ENCODE measurements around the gene ITGA1. TPM values are rescaled to one million over a fixed set of nuclear protein-coding genes. Genes with fewer than 3 reads are reported as not detected.

Gene ITGA1
- polyA plus RNA-seq, 3 donors: 0.33 to 0.89 (median 0.79) TPM

DNA sequence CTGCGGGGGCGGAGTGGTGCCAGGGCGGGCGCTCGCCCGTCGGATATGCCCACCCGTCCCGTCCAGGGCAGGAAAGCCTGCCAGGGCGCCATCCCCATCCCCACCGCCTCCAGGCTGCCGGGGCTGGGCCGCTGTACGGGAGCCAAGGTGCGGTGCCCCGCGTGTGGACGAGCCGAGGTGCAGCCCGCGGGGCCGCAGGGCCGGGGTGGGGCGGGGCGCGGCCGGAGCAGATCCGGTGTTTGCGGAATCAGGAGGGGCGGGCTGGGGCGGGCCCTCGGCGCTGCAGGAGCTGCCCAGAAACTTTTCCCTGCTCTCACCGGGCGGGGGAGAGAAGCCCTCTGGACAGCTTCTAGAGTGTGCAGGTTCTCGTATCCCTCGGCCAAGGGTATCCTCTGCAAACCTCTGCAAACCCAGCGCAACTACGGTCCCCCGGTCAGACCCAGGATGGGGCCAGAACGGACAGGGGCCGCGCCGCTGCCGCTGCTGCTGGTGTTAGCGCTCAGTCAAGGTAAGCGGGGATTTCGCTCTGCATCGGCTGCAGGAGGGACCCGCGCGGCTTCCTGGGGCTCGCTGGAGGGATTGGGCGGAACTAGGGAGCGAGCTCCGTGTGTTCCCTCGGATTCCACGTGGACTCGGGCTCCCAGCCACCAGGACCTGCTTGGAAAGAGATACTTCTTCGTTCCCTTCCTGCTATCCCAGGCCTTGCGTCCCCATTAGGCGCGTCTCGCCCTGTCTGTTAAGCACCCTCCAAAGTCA lies 201.5 kb downstream of the ITGA1 start, which contains the start of gene ITGA2:
ITGA2 (plus strand) TSS at position 328 of the 756 bp plus-strand sequence; CDS start at position 445, 117 bp downstream.
- H3K4me2 ChIP-seq (replicated peaks; ENCODE audit: extremely low read depth, low read length, poor library complexity, severe bottlenecking): peak within 1 kb of the TSS; percentile 91
- H3K4me1 ChIP-seq (ENCODE audit: control insufficient read depth in 1 of 2, insufficient read depth in 2 of 2, low read length in 2 of 2): peaks cover 16 to 19% of the 10 kb centered on the region in 2 donors
- no peaks in the 10 kb centered on the region for H3K36me3 ChIP-seq (replicated peaks in 1 of 2; ENCODE audit: control insufficient read depth in 1 of 2, insufficient read depth in 2 of 2, low read length in 2 of 2)
- H4K20me1 ChIP-seq (ENCODE audit: insufficient read depth, low read length): no peaks in the 10 kb centered on the region
- H3K9ac ChIP-seq (ENCODE audit: insufficient read depth, low read length, poor library complexity, severe bottlenecking): peak within 1 kb of the TSS; percentile 35
- no peaks in the 10 kb centered on the region for H3K9me3 ChIP-seq (replicated peaks in 1 of 2; ENCODE audit: control insufficient read depth in 1 of 2, insufficient read depth in 1 of 2, low read length in 2 of 2)
- TF ChIP-seq CTCF (IDR thresholded peaks at IDR 0.05): no peak
- Mint-ChIP-seq H3K27ac (peak within 1 kb of the TSS in 1 of 7 donors; percentile 70), H3K9me3 (peaks cover 0 to 2% (median 0%) of the 10 kb centered on the region in 7 donors), H3K27me3 (ENCODE audit: low read depth in 3 of 3) (peaks cover 37 to 47% (median 42%) of the 10 kb centered on the region in 3 donors), H3K4me3 (peak within 1 kb of the TSS; percentile 78 to 89), H3K36me3 (peaks cover 0 to 4% of the 10 kb centered on the region in 2 donors), H3K4me1 (peaks cover 16% of the 10 kb centered on the region)
- under 1% methylated on average over 59 of the region's 64 CpGs for WGBS (ENCODE audit: insufficient coverage)
- peaks cover 36 to 39% of the 10 kb centered on the region in 2 donors for H3K27me3 ChIP-seq (ENCODE audit: control insufficient read depth in 2 of 2, insufficient read depth in 2 of 2, low read length in 2 of 2)
- H2AFZ ChIP-seq (ENCODE audit: insufficient read depth, low read depth, low read length, poor library complexity, severe bottlenecking): peak within 1 kb of the TSS; percentile 71
- intact Hi-C loops (cut with micrococcal nuclease): no loop called here
- no peaks in the 10 kb centered on the region for H3K79me2 ChIP-seq (ENCODE audit: insufficient read depth, low read length)
- H3K4me3 ChIP-seq (replicated peaks in 1 of 3; ENCODE audit: low read depth in 2 of 3, low read length in 3 of 3): peak within 1 kb of the TSS; percentile 40 to 81 (median 57)
- H3K27ac ChIP-seq (ENCODE audit: low read depth in 1 of 2, low read length in 2 of 2): no peak within 1 kb of the TSS
- no peak for DNase-seq

DNA sequence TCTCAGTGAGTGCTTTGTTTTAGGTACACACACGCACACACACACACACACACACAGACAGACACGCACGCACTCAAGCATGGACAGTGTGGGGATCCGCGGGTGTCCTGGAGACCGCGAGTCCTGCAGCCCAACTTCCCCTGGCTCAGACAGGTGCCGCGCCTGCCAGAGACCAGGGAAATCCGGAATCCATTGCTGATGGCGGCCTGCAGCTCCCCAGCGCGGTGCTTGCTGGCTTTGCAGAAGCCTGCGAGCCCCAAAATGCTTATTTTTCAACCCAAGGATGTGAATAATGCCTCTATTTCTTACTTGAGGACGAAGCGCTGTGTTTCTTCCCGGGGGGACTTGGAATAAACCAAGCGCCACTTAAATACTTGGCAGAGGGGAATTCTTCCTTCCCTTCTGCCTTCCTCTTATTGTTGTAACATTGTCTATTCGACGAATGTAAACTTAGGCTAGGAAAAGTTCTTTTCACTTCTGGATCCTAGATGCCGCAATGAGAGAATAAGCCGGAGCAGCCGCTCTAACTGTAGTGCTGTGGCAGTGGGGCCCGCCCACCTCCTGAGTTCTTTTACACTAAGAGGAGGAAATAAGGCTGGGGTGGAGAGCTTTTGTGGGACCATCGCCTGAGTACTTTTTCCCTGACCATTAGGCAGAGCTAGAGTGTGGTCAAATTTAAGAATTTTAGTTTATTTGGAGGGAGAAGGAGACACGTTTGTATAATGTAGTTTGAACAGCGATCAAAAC lies 202.2 kb downstream of the ITGA1 start:
- H3K4me1 Mint-ChIP-seq: peaks cover 16% of the 10 kb centered on the region
- H3K27ac ChIP-seq (ENCODE audit: low read depth in 1 of 2, low read length in 2 of 2): no peak overlapping the region
- H3K27me3 ChIP-seq (ENCODE audit: control insufficient read depth in 2 of 2, insufficient read depth in 2 of 2, low read length in 2 of 2): peaks cover 36 to 39% of the 10 kb centered on the region in 2 donors
- peaks cover 16 to 19% of the 10 kb centered on the region in 2 donors for H3K4me1 ChIP-seq (ENCODE audit: control insufficient read depth in 1 of 2, insufficient read depth in 2 of 2, low read length in 2 of 2)
- peaks cover 0 to 4% of the 10 kb centered on the region in 2 donors for H3K36me3 Mint-ChIP-seq
- peak overlapping the region; percentile 78 to 89 for H3K4me3 Mint-ChIP-seq
- peak overlapping the region in 1 of 7 donors; percentile 70 for H3K27ac Mint-ChIP-seq
- H3K9me3 ChIP-seq (replicated peaks in 1 of 2; ENCODE audit: control insufficient read depth in 1 of 2, insufficient read depth in 1 of 2, low read length in 2 of 2): no peaks in the 10 kb centered on the region
- peak overlapping the region; percentile 35 for H3K9ac ChIP-seq (ENCODE audit: insufficient read depth, low read length, poor library complexity, severe bottlenecking)
- no peak for TF ChIP-seq CTCF (IDR thresholded peaks at IDR 0.05)
- peak overlapping the region; percentile 71 for H2AFZ ChIP-seq (ENCODE audit: insufficient read depth, low read depth, low read length, poor library complexity, severe bottlenecking)
- H3K27me3 Mint-ChIP-seq (ENCODE audit: low read depth in 3 of 3): peaks cover 37 to 47% (median 42%) of the 10 kb centered on the region in 3 donors
- H3K9me3 Mint-ChIP-seq: peaks cover 0 to 2% (median 0%) of the 10 kb centered on the region in 7 donors
- intact Hi-C loops (cut with micrococcal nuclease): no loop called here
- H3K79me2 ChIP-seq (ENCODE audit: insufficient read depth, low read length): no peaks in the 10 kb centered on the region
- H3K36me3 ChIP-seq (replicated peaks in 1 of 2; ENCODE audit: control insufficient read depth in 1 of 2, insufficient read depth in 2 of 2, low read length in 2 of 2): no peaks in the 10 kb centered on the region
- peak overlapping the region; percentile 40 to 81 (median 57) for H3K4me3 ChIP-seq (replicated peaks in 1 of 3; ENCODE audit: low read depth in 2 of 3, low read length in 3 of 3)
- DNase-seq: peak in 1 of 3 donors; percentile 4
- under 1% methylated on average over 22 of the region's 27 CpGs for WGBS (ENCODE audit: insufficient coverage)
- peak overlapping the region; percentile 91 for H3K4me2 ChIP-seq (replicated peaks; ENCODE audit: extremely low read depth, low read length, poor library complexity, severe bottlenecking)
- no peaks in the 10 kb centered on the region for H4K20me1 ChIP-seq (ENCODE audit: insufficient read depth, low read length)

Data from CD14-positive monocyte (primary cell).